GM19035 (cell line): ENCODE data around the gene CAPNS1.
"Not testable (repeated sequence)": the region's sequence is repeated elsewhere in the genome, so short reads cannot be mapped to it uniquely, and the experiment has no call there.

Experiments used
- ATAC-seq: cut with Tn5 transposase; IDR thresholded peaks from one replicate; pipeline ENCODE4 v1.9.1; 2021; ENCODE audit not compliant: unreplicated experiment

The CAPNS1 gene

DNA sequence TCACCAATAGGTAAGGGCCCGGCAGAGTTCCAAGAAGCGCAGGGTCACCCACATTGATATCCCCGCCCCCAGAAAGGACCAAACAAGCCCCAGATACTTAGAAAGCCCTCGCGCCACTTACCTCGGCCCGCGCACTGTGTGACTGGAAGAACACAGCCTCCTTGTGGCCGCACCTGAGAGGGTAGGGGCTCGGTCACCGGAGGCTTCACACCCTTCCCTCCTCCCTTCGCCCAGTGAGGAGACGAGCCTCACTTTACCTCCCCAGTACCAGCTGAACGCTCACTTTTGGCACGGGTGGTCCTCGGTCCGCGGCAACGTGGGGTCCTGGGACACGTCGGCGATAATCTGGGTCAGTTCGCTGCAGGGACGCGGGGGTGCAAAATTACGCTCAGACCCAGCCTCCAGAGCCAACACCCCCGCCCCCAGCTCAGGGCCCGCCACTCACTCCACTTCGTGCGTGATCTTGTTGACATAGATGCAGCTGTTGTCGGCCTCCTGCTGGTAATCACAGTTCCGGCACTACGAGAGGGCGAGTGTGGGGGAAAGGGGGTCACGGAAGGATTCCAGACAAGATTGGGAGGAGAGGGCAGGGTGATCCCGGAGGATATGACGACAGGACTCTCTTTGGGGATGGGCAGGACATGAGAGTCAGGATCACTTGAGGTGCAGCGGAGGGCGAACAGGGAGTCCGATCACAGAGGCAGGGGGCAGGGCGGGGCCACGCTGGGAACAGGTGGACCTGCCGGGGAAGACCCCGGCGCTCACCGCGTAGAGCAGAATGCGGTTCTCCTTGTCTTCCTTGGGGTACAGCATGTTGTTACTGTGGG lies 25.8 kb upstream of the CAPNS1 start:
- ATAC-seq = no peak

DNA sequence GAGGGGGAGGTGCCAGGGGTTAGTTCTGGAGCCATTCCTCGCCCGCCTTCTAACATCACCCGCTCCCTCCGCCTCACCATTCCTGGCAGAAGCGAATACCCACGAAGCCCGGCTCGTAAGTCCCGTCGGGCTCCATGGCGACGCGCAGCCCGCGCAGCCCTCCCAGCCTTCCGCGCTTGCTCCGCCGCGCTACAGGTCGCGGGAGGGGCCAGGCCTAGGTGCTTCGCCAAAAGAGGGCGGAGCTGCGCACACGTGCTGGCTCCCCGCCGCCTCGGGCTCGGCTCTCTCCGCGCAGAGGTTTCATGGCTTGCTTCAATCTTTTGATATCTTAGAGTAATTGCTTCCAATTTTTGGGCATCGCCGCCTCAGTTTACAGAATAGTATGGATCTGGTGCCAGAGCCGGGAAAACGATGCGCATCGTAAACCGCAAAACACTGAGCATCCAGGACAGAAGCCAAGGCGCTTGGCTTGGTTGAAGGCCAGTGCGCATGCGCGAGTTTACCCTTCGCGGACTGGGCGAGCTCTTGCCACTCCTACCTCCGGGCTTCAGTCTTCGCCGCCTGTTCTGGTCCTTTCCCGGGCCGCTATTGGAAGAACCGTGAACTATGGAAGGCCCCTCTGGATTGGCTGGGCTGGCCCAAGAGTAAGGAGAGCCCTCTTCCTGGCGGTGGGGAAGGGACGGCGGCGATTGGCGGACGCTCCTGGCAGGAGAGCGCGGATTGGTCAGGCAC lies 25.0 kb upstream of the CAPNS1 start, which contains the start of gene POLR2I:
Gene POLR2I (minus strand): TSS at position 155 of the 732 bp plus-strand sequence. CDS start 19 bp downstream, at position 136.
- ATAC-seq = peak; percentile 87

- ATAC-seq = peak; percentile 34
Observed at GRCh38 chr19:36115453-36116343, 24.2 kb upstream of the CAPNS1 start, which contains the start of gene TBCB. TSS of gene TBCB (plus strand) at chr19:36115468. CDS start at chr19:36115561, 93 bp downstream.

DNA sequence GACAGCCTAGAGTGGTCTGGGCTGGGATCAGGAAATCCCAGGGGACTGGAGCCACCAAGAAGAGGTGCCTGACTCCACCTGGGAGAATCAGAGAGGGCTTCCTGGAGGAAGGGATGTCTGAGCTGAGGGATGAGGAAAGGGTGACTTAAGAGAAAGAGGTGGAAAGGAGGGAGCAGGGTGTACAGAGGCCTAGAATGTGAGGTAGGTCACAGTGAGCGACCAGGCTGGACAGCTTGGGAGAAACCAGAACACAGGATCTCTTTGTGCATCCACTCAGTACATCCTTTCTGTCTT lies 23.6 kb upstream of the CAPNS1 start:
- no peak for ATAC-seq

GRCh38 chr19:36120092-36120983 lies 19.5 kb upstream of the CAPNS1 start:
- ATAC-seq = no peak

DNA sequence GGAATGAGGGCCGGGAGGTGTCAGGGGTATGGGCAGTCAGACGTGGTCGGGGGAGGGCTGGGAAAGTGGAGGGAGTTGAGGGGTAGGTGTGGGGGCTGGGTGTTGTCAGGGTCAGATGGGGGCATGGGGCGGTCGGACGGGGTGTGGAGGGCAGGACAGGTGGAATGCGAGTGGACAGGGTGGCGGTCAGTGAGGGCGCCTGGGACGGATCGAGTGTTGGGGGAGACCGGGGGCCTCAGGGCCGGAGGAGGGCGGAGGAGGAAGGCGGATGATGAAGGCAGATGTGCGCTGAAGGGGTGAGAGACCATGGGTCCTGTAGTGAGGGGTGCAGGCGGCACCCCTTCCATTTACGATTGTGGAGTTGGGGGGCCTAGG lies 18.9 kb upstream of the CAPNS1 start:
- ATAC-seq = no peak

DNA sequence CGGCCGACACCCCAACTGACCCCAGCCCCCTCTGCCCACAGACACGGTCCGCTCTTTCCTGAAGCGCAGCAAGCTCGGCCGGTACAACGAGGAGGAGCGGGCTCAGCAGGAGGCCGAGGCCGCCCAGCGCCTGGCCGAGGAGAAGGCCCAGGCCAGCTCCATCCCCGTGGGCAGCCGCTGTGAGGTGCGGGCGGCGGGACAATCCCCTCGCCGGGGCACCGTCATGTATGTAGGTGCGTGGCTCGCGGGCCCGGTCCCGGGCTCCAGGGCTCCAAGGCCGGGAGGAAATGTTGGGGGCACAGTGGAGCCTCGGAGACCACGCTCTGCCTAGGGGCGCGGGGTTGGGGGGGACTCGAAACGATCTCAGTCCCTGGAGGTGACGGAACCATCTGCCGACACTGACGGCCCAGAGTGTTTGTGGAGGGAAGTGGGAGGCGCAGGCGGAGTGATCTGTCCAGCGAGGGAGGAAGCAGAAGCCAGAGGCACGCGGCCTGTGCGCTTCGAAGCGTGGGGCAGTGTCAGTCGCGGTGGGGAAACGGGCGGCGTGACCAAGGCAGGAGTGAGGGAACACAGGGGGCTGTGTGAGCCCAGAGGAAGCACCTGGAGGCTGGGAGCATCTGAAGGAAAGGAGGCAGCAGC lies 18.3 kb upstream of the CAPNS1 start:
- ATAC-seq = no peak

DNA sequence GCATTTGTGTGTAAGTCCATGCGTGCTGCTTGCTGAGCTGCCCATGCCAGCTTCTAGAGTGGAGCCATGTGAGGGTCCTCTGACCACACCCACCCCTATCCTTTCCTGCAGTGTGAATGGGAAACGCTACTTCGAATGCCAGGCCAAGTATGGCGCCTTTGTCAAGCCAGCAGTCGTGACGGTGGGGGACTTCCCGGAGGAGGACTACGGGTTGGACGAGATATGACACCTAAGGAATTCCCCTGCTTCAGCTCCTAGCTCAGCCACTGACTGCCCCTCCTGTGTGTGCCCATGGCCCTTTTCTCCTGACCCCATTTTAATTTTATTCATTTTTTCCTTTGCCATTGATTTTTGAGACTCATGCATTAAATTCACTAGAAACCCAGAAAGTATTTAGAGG lies 14.3 kb upstream of the CAPNS1 start:
- no peak for ATAC-seq

- ATAC-seq = peak; percentile 13
Observed at GRCh38 chr19:36128392-36128736, 11.5 kb upstream of the CAPNS1 start.

DNA sequence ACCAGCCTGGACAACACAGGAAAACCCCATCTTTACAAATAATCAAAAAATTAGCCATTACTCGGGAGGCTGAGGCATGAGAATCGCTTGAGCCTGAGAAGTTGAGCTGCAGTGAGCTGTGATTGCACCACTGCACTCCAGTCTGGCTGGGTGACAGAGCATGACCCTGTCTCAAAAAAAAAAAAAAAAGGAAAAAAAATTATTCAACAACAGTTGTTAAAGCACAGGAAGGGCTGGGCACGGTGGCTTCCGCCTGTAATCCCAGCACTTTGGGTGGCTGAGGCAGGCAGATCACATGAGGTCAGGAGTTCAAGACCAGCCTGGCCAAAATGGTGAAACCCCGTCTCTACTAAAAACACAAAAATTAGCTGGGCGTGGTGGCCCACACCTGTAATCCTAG lies 8.6 kb upstream of the CAPNS1 start:
- not testable (repeated sequence) for ATAC-seq

DNA sequence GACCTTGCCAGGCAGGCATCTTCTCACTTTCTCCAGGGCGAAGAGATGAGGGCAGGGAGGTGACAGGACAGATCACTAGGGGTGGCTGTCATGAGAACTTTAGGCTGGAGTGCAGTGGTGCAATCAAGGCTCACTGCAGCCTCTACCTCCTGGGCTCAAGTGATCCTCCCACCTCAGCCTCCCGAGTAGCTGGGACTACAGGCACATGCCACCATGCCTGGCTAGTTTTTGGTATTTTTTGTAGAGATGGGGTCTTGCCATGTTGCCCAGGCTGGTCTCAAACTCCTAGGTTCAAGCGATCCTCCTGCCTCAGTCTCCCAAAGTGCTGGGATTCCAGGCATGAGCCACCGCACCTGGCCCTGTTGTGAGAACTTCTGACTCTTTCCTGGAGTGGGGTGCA lies 5.0 kb upstream of the CAPNS1 start:
- not testable (repeated sequence) for ATAC-seq

DNA sequence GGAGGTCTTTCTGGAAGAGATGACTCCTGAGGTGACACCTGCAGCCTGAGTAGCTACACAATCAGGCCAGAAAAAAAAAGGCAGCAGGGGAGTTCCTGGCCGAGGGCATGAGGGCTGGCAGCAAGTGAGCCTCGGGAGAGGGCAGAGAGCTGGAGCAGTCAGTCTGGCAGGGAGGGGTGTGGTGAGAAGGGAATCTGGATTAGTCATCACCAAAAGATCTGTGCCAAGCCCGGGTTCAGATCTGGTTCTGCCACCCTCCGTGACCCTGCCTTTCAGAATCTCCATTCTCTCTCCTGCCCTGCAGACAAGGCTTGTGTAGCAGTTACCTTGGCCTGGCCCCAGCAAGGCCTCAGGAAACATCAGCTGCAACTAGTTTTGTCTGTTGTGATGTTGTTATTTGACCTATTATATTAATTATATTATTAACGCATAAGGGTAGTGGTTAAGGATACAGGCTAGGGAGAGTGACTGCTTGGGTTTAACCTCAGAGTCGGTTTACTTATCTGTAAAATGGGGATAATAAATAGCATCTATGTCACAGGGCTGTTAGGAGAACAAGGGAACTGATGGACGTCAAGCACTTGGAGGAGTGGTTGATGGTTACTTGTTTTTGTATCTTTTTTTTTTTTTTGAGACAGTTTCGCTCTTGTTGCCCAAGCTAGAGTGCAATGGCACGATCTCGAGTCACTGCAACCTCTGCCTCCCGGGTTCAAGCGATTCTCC lies 2.7 kb upstream of the CAPNS1 start:
- no peak for ATAC-seq

DNA sequence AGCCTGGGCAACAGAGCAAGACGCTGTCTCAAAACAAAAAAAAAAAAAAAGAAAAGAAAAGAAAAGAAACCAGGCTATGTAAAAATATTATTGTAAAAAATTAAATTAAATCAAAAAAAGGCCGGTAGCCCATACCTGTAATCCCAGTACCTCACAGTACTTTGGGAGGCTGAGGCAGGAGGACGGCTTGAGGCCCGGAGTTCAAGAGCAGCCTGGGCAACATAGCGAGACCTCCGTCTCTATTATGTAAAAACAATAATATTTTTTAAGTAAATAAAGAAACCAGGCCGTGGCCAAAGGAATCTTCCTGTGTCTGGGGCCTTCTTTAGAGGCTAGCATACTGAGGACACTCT lies 770 bp upstream of the CAPNS1 start:
- ATAC-seq = no peak

DNA sequence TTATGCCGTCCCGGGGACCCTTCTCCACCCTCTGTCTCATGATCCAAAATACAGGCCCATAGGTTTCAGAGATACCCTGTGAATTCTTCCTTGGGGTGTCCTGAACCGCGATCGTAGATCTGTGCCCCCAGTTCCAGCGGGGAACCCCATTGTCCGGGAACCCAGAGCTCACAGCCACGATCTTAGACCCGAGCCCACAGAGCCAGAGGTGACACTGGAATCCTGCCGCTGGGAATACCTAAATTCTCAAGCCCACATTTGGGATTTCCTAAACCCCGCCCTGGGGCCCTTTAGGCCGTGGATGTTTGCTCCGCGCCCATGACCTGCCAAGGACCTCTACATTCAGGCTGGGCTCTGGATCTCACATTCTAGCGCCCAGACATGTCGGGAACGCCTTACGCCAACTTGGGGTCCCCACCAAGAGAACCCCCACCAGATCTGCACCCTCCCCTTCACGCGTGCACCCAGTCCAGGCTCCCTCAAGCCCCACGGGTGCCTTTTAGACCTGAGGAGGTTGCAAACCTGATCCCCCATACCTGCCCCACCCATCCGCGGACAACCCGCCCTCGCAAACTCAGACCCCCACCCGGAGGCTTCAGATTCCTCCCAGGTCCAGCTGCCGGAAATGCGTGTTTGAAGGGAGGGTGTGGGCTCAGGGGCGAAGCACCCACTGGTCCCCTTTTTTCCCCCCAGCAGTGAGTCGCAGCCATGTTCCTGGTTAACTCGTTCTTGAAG lies 605 bp downstream of the CAPNS1 start:
- ATAC-seq = peak; percentile 9

- ATAC-seq = peak; percentile 45
Observed at GRCh38 chr19:36141039-36141927, 1.4 kb downstream of the CAPNS1 start.

DNA sequence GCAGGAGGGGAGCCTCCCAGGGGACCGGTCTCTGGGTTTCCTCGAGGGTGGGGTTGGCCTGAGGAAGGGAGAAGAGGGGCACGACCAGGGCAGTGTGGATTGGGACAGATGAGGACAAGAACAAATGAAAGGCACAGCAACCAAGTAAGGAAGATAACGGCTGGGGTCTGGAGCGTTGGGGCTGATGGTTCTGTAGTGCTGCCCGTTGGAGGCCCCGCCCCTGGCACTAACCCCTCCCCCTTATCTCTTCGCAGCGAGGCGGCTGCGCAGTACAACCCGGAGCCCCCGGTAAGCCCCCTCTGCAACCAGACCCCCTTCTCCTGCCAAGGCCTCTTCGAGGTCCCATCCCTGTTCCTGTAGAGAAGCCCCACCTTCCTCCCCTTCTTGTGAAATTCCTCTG lies 2.2 kb downstream of the CAPNS1 start:
- ATAC-seq = no peak

GRCh38 chr19:36142496-36142895 lies 2.6 kb downstream of the CAPNS1 start:
- ATAC-seq = no peak

GRCh38 chr19:36144624-36145023 lies 4.8 kb downstream of the CAPNS1 start:
- ATAC-seq = no peak
